Lower lobe of right lung (tissue), 2 donors: ENCODE measurements around the gene FBXW11. TPM values are rescaled to one million over a fixed set of nuclear protein-coding genes. Genes with fewer than 3 reads are reported as not detected.

Source experiments
- ATAC-seq, 2 donors: fragments of 200-7000 bp; cut with Tn5 transposase; one replicate each; pipeline ENCODE4 v1.9.1; 2020 to 2022; ENCODE audit warnings: mild to moderate bottlenecking in 2 of 2, moderate library complexity in 2 of 2
- DNase-seq: peaks from one replicate; pipeline ENCODE4 v3.0.0-alpha.2; 2020
- H3K27ac ChIP-seq: fragments of 200-600 bp; one replicate; pipeline ENCODE4 v1.8.0; 2022
- H3K27me3 ChIP-seq: fragments of 200-600 bp; one replicate; pipeline ENCODE4 v1.8.0; 2022; ENCODE audit warnings: low read depth
- H3K36me3 ChIP-seq: fragments of 200-600 bp; one replicate; pipeline ENCODE4 v1.8.0; 2022; ENCODE audit warnings: mild to moderate bottlenecking
- H3K4me1 ChIP-seq: fragments of 200-600 bp; one replicate; pipeline ENCODE4 v1.8.0; 2022
- H3K4me3 ChIP-seq: fragments of 200-600 bp; one replicate; pipeline ENCODE4 v1.8.0; 2022; ENCODE audit warnings: mild to moderate bottlenecking
- H3K9me3 ChIP-seq: fragments of 200-600 bp; one replicate; pipeline ENCODE4 v1.8.0; 2022
- intact Hi-C: fragments of 100-400 bp; cut with DNase I; formaldehyde crosslinking; loops from one replicate; pipeline ENCODE4 v1.11.0; 2022
- total RNA-seq: library from RNA; stranded (reverse); fragmentation: NEBNext Ultra II Directional; extraction: Animal tissue kit (Norgen Biotek cat#: 25700); gene quantifications from one replicate; pipeline ENCODE4 v1.2.1, GENCODE V29; 2021
- TF ChIP-seq, protein P1 (sequence below): fragments of 200-600 bp; IDR thresholded peaks from one replicate; pipeline ENCODE4 v1.8.0; 2022; ENCODE audit warnings: antibody characterized with exemption, mild to moderate bottlenecking
- donor health status: DM: no; HTN: yes; CAD: no; lungs with severe emphysema.

FBXW11 gene
- total RNA-seq, 1 donor from 2014 or later = 52.8 TPM

DNA sequence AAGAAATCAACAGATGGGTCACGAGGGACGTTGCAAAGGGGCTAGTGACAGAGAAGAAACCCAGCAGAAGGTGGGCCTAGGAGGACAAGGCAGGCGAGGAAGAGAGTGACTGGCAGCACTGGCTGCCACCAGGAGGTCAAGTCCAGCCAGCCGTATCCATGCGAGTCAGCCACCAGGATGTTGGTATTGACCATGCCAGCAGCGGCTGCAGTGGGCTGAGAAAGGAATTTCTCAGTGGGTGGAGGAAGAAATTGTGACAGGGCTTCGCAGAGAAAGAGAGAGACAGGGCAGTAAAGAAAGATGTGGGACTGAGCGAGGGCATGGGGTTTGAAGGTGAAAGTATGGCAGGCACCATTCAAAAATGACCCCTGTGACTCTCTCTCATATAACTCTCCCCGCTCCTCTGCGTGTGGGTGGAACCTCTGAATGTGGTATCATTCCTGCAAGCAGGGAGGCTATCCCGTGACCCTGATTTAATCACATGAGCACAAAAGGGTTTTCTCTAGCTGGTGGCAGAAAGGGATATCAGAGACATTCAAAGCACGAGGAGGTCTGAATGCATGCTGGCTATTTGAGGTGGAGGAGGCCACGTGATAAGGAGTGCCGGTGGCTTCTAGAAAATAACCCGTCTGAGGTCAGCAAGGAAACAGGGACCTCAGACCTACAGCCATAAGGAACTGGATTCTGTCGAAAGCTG is 45.4 kb upstream of the FBXW11 start:
- TF ChIP-seq, protein P1, sequence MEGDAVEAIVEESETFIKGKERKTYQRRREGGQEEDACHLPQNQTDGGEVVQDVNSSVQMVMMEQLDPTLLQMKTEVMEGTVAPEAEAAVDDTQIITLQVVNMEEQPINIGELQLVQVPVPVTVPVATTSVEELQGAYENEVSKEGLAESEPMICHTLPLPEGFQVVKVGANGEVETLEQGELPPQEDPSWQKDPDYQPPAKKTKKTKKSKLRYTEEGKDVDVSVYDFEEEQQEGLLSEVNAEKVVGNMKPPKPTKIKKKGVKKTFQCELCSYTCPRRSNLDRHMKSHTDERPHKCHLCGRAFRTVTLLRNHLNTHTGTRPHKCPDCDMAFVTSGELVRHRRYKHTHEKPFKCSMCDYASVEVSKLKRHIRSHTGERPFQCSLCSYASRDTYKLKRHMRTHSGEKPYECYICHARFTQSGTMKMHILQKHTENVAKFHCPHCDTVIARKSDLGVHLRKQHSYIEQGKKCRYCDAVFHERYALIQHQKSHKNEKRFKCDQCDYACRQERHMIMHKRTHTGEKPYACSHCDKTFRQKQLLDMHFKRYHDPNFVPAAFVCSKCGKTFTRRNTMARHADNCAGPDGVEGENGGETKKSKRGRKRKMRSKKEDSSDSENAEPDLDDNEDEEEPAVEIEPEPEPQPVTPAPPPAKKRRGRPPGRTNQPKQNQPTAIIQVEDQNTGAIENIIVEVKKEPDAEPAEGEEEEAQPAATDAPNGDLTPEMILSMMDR = no peak
- Histone ChIP-seq H3K27me3 (no peaks in the 10 kb centered on the region), H3K4me3 (no peak overlapping the region), H3K9me3 (no peaks in the 10 kb centered on the region), H3K36me3 (peaks cover 81% of the 10 kb centered on the region), H3K27ac (no peak overlapping the region), H3K4me1 (no peaks in the 10 kb centered on the region)
- no peak for DNase-seq
- ATAC-seq = no peak
- intact Hi-C loops = no loop called here

DNA sequence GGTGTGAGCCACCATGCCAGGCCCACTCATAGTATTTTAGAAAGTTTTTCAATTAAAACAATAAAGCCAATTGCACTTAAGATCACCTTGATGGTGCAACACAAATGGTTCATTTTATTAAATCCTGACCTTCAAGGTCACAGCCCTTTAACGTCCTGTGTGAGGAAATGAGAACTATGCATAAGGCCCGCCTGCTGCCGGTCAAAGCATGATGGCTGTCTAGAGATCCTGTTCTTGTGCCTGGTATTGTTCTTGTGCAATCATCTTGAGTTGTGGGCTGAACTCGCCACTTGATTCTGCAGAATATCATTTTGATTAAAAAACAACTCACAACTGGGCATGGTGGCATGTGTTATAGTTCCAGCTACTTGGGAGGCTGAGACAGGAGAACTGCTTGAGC is 43.6 kb upstream of the FBXW11 start:
- H3K36me3 ChIP-seq = peaks cover 72% of the 10 kb centered on the region
- H3K4me3 ChIP-seq = no peak overlapping the region
- TF ChIP-seq, protein P1 = no peak
- DNase-seq = no peak
- no peaks in the 10 kb centered on the region for H3K27me3 ChIP-seq
- intact Hi-C loops = no loop called here
- no peak overlapping the region for H3K27ac ChIP-seq
- no peak for ATAC-seq
- no peaks in the 10 kb centered on the region for H3K4me1 ChIP-seq
- no peaks in the 10 kb centered on the region for H3K9me3 ChIP-seq

DNA sequence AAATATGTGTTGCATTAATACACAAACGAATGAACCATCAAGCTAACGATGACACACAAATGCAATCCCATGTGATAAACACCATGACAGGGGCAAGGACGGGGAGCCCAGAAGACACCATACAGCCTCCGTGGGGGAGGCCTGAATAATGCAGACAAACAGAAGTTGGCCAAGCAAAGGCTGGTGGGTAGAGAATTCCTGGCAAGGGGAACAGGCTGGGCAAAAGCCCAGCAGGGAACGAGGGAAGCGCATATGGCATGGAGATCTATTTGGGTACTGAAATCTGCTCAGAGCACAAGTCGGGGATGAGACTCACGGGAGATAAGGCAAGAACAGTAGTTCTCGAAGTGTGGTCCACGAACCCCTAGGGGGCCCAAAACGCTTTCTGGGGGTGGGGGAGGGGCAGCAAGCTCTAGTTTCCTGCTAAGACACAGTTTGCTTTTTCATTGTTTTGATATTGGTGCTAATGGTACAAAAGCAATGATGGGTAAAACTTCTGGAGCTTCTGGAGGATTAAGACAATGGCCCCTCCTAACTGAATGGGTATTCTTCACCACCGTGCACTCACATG is 42.9 kb upstream of the FBXW11 start:
- TF ChIP-seq, protein P1 = no peak
- intact Hi-C loops = no loop called here
- H3K36me3 ChIP-seq = peaks cover 72% of the 10 kb centered on the region

DNA sequence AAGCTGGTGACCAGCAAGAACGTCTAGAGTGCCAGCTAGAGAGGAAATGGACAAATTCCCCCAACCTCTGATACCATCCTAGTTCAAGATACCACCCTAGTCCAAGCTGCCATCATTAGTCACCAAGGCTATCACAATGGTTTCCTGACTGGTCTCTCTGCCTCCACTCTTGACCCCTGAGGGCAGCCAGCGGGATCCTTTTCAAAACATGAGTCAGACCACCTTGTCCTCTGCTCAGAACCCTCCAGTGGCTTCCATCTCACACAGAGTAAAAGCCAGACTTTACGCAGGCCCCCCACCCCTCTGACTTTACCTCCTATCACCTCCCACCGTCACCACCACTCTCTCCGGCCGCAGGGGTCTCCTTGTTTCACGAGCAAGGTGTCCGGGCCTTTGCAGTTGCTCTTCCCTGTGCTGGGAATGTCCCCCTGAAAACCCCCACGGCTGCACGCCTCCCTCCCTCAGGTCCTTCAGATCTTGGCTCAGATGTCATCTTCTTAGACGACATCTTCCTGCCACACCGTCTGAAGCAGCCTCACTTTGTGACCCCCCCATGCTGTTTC is 42.2 kb upstream of the FBXW11 start:
- no peak overlapping the region for H3K27ac ChIP-seq
- intact Hi-C loops = no loop called here
- TF ChIP-seq, protein P1 = no peak
- H3K36me3 ChIP-seq = peaks cover 72% of the 10 kb centered on the region
- H3K27me3 ChIP-seq = no peaks in the 10 kb centered on the region
- H3K4me3 ChIP-seq = no peak overlapping the region
- no peaks in the 10 kb centered on the region for H3K4me1 ChIP-seq
- no peaks in the 10 kb centered on the region for H3K9me3 ChIP-seq
- DNase-seq (no peak), ATAC-seq (no peak)

More for the DNA sequence above, 42.9 kb upstream of the FBXW11 start:
- Histone ChIP-seq H3K27me3 (no peaks in the 10 kb centered on the region), H3K4me3 (no peak overlapping the region), H3K9me3 (no peaks in the 10 kb centered on the region), H3K27ac (no peak overlapping the region), H3K4me1 (no peaks in the 10 kb centered on the region)
- no peak for DNase-seq
- ATAC-seq = no peak

DNA sequence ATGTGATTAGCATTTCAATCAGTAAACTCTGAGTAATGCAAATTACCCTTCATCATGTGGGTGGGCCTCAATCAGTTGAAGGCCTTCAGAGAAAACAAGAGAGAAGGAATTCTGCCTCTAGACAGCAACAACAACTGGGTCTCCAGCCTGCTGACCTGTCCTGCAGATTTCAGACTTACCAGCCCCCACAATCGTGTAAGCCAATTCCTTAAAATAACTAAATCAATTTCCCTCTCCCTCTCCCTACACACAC is 41.7 kb upstream of the FBXW11 start:
- Histone ChIP-seq H3K9me3 (no peaks in the 10 kb centered on the region), H3K27me3 (no peaks in the 10 kb centered on the region), H3K27ac (no peak overlapping the region), H3K4me1 (no peaks in the 10 kb centered on the region), H3K36me3 (peaks cover 71% of the 10 kb centered on the region), H3K4me3 (no peak overlapping the region)
- ATAC-seq (no peak), DNase-seq (no peak)
- intact Hi-C loops = no loop called here
- TF ChIP-seq, protein P1 = no peak
